T-helper 1 cell treated with Interleukin-12 subunit alpha and Interleukin-12 subunit beta and Interleukin-4 antibody, amounts not matched to agents 30 μg/mL and 1 μg/mL, for 36 hours (primary cell): ENCODE data around the gene MASP2.
"Not testable (repeated sequence)": the region's sequence is repeated elsewhere in the genome, so short reads cannot be mapped to it uniquely, and the experiment has no call there.

ENCODE experiments used
- H3K27ac Mint-ChIP-seq: one replicate; pipeline ENCODE4 v1.8.0; 2021; ENCODE audit warnings: mild to moderate bottlenecking, mixed read lengths
- H3K27me3 Mint-ChIP-seq: one replicate; pipeline ENCODE4 v1.8.0; 2021; ENCODE audit warnings: low read depth, mixed read lengths
- H3K36me3 Mint-ChIP-seq: one replicate; pipeline ENCODE4 v1.8.0; 2021; ENCODE audit warnings: low read depth, mixed read lengths
- H3K4me1 Mint-ChIP-seq: one replicate; pipeline ENCODE4 v1.8.0; 2021; ENCODE audit warnings: low read depth, mixed read lengths
- H3K4me3 Mint-ChIP-seq: one replicate; pipeline ENCODE4 v1.8.0; 2021; ENCODE audit warnings: mild to moderate bottlenecking, moderate library complexity, mixed read lengths
- H3K9me3 Mint-ChIP-seq: one replicate; pipeline ENCODE4 v1.8.0; 2021; ENCODE audit warnings: mixed read lengths

Gene MASP2

DNA sequence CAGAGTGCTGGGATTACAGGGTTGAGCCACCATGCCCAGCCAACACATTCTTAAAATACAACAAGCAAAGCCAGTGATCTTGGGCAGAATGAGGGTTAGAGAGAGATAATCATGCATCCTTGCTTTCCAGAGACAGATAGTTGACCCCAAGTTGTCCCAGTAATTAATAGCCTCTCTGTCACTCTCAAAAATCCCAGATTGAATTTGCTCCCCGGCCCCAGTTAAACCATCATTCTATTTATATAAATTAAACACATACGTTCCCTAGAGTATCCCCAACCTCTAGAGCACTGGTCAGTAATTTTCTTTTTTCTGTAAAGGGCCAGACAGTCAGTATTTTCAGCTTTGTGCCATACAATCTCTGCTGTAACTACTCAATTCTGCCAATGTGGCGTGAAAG lies 50.9 kb downstream of the MASP2 start:
- Mint-ChIP-seq H3K9me3 (no peaks in the 10 kb centered on the region), H3K27me3 (peaks cover 5% of the 10 kb centered on the region), H3K4me1 (no peaks in the 10 kb centered on the region), H3K27ac (no peak overlapping the region), H3K4me3 (no peak overlapping the region), H3K36me3 (no peaks in the 10 kb centered on the region)

DNA sequence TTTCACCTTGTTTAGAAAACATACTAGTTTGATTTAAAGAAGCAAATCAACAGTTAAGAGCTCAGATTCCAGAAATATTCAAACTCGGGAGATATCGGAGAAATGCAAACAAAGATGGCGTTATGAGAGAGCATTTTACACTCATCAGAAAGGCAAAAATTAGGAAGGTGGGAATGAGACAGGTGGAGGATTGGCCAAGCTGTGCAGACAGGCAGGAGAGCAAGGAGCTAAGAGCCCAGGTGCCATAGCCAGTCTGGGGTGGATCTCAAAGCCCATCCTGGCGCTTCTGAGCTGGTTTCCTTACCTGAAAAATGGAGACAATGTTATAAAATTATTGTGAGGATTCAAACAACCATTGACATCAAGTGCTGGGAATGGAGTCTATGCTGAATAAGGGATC lies 54.2 kb downstream of the MASP2 start:
- no peaks in the 10 kb centered on the region for H3K36me3 Mint-ChIP-seq

DNA sequence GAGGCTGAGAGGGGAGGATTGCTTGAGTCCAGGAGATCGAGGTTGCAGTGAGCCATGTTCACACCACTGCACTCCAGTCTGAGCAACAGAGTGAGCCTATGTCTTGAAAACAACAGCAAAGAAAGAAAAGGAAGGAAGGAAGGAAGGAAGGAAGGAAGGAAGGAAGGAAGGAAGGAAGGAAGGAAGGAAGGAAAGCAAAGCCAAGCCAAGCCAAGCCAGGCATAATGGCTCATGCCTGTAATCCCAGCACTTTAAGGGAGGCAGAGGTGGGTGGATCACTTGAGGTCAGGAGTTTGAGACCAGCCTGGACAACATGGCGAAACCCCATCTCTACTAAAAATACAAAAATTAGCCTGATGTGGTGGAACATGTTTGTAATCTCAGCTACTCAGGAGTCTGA lies 55.0 kb downstream of the MASP2 start:
- H3K4me1 Mint-ChIP-seq, H3K27ac Mint-ChIP-seq, H3K9me3 Mint-ChIP-seq, H3K4me3 Mint-ChIP-seq, H3K27me3 Mint-ChIP-seq, H3K36me3 Mint-ChIP-seq: not testable (repeated sequence)

More for the DNA sequence above, 54.2 kb downstream of the MASP2 start:
- peaks cover 5% of the 10 kb centered on the region for H3K27me3 Mint-ChIP-seq
- H3K4me3 Mint-ChIP-seq = no peak overlapping the region
- no peaks in the 10 kb centered on the region for H3K9me3 Mint-ChIP-seq
- H3K4me1 Mint-ChIP-seq = no peaks in the 10 kb centered on the region
- H3K27ac Mint-ChIP-seq = no peak overlapping the region

DNA sequence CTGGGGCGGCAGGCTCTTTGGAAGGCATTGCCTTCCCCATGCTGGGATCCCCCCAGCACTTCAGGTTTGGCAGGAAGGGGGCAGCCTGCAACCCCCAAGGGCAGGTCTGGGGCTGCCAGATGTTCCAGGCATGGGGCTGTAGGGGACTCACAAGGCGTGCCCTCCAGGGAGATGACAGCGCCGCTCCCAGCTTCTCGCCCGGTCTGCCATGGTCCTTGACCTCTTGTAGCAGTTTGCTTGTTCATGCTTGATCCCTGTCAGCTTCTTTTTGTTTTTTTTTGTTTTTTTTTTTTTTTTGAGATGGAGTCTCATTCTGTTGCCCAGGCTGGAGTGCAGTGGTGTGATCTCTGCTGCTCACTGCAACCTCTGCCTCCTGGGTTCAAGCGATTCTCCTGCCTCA lies 56.2 kb downstream of the MASP2 start:
- H3K4me3 Mint-ChIP-seq = no peak overlapping the region
- peaks cover 5% of the 10 kb centered on the region for H3K27me3 Mint-ChIP-seq
- H3K27ac Mint-ChIP-seq = no peak overlapping the region
- peaks cover 1% of the 10 kb centered on the region for H3K4me1 Mint-ChIP-seq
- H3K36me3 Mint-ChIP-seq = no peaks in the 10 kb centered on the region
- no peaks in the 10 kb centered on the region for H3K9me3 Mint-ChIP-seq

DNA sequence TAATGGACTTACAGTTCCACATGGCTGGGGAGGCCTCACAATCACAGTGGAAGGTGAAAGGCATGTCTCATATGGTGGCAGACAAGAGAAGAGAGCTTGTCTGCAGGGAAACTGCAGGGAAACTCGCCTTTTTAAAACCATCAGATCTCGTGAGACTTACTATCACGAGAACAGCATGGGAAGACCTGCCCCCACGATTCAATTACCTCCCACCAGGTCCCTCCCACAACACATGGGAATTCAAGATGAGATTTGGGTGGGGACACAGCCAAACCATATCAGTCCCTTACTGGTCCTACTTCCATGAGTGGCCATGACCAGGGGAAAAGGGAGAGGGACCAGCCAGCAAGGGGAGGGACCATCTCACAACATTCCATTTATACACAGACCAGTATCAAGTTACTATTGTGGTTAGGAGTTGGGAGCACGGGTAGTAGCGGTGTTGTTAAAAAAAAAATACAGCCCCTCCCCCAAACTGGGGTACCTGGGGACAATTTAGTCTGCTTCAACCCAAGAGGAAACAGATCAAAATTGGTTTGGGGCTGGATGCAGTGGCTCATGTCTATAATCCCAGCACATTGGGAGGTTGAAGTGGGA lies 57.0 kb downstream of the MASP2 start:
- not testable (repeated sequence) for H3K27ac Mint-ChIP-seq

DNA sequence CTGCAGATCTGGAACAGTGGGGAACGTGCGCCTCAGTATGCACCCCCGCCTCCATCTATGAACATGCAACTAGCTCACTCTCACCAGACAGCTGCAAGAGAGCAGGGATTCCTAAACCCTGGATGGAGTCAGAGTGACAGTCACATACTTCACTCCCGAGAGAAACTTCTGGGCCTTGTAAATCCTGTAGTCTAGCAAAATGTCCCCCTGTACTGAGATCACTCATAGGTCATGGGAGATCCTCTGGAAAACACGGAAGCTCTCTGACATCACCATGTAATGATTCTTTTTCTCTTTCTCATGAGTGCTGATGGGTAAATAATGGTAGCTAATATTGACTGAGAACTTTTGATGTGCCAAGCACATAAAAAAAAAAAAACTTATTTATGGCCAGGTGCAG lies 57.9 kb downstream of the MASP2 start:
- Mint-ChIP-seq H3K4me3 (no peak overlapping the region), H3K9me3 (no peaks in the 10 kb centered on the region), H3K36me3 (no peaks in the 10 kb centered on the region), H3K27me3 (peaks cover 5% of the 10 kb centered on the region), H3K27ac (no peak overlapping the region), H3K4me1 (peaks cover 5% of the 10 kb centered on the region)

More for the DNA sequence above, 57.0 kb downstream of the MASP2 start:
- not testable (repeated sequence) for H3K9me3 Mint-ChIP-seq, H3K4me3 Mint-ChIP-seq, H3K27me3 Mint-ChIP-seq, H3K4me1 Mint-ChIP-seq, H3K36me3 Mint-ChIP-seq

DNA sequence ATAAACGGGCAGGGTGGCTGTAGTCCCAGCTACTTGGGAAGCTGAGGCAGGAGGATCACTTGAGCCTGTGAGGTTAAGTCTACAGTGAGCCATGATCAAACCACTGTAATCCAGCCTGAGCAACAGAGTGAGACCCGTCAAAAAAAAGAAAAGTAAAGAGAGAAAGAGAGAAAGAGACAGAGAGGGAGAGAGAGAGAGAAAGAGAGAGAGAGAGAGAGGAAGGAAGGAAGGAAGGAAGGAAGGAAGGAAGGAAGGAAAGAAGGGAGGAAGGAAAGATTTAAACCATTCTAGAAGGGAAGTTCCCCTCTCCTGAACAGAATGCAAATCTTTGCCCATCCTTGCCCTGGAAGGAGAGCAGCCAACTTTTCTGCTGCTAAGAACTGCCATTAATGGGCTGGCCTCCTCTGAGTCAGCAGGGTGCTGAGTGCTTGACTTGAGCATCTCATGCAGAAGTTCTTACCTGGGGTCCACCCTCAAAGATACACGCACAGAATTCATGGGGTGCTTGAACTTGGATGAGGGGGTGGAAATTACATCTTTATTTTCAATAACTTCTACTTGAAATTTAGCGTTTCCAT lies 59.1 kb downstream of the MASP2 start:
- no peak overlapping the region for H3K27ac Mint-ChIP-seq
- no peaks in the 10 kb centered on the region for H3K36me3 Mint-ChIP-seq
- peaks cover 4% of the 10 kb centered on the region for H3K27me3 Mint-ChIP-seq
- peaks cover 5% of the 10 kb centered on the region for H3K4me1 Mint-ChIP-seq
- no peak overlapping the region for H3K4me3 Mint-ChIP-seq
- no peaks in the 10 kb centered on the region for H3K9me3 Mint-ChIP-seq

DNA sequence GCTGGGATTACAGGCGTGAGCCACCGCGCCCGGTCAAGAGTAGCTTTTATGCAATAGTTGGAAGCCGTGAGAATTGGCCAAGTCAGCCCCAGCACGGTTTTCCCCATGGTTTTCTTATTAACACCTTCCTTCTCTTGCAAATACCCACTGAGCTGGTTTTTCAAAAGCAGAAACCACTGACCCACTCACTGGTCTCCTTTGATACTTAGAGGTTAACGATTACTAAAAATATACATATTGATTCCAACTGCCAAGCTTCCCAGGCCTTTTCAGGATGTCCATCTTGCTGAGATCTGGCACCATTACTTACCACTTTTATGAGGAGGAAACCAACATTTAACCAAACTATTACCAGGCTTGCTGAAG lies 60.5 kb downstream of the MASP2 start:
- H3K4me1 Mint-ChIP-seq = peaks cover 5% of the 10 kb centered on the region

DNA sequence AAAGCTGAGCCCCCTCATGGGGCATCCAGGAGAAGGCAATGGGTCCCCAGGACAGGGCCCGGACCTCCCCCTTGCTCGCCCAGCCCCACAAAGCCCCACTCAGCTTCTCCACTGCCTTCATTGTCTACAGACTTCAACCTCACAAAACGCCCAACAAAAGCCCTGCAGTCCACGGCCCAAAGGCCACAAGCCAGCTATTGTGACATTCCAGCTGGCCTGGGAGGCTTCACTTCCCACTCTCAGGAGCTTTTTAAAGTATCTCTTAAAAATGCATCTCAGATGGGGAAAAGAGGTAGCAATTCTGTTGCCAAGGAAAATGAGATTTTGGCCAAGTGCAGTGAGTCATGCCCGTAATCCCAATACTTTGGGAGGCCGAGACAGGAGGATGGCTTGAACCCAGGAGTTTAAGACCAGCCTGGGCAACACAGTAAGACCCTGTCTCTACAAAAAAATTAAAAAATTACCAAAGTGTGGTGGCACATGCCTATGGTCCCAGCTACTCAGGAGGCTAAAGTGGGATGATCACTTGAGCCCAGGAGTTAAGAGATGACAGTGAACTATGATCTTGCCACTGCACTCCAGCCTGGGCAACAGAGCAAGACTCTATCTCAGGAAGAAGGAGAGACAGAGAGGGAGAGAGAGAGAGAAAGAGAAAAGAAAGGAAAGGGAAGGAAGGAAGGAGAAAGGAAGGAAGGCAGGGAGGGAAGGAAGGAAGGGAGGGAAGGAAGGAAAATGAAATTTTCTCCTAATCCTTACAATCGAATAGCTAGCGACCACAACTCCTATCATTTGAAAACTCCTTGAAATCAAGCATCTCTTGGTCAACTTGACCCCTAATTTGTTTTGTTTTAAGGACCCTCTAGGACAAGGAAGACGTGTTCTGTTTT lies 66.0 kb downstream of the MASP2 start:
- H3K36me3 Mint-ChIP-seq = no peaks in the 10 kb centered on the region
- no peak overlapping the region for H3K27ac Mint-ChIP-seq
- H3K4me3 Mint-ChIP-seq = no peak overlapping the region
- no peaks in the 10 kb centered on the region for H3K9me3 Mint-ChIP-seq
- H3K27me3 Mint-ChIP-seq = peaks cover 25% of the 10 kb centered on the region
- peaks cover 5% of the 10 kb centered on the region for H3K4me1 Mint-ChIP-seq

More for the DNA sequence above, 60.5 kb downstream of the MASP2 start:
- Mint-ChIP-seq H3K9me3 (no peaks in the 10 kb centered on the region), H3K4me3 (no peak overlapping the region), H3K27me3 (no peaks in the 10 kb centered on the region), H3K27ac (no peak overlapping the region), H3K36me3 (no peaks in the 10 kb centered on the region)

DNA sequence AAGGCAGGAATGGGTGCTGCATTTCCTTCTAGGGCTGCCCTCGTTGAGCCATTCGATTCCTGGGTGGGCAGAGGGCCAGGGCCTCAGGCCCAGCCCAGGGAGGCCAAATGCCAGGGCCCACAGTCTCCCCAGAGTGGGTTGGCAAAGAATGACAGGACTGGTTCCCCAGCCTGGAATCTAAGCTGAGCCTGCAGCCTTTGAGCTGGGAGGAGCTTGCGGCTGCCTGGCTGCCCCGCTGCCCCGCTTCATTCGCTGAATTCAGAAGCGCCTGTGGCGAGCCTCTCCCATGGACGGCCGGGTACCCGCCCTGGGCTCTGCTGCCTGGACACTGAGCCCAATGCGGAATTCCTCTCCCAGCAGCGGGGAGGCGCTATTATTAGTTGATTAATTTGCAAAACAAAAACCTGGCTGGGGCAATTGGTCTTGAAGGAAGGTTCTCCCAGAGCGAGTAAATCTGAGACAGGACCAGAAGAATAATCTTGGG lies 66.9 kb downstream of the MASP2 start:
- no peaks in the 10 kb centered on the region for H3K9me3 Mint-ChIP-seq
- H3K27me3 Mint-ChIP-seq = peaks cover 25% of the 10 kb centered on the region
- H3K4me1 Mint-ChIP-seq = no peaks in the 10 kb centered on the region
- no peak overlapping the region for H3K4me3 Mint-ChIP-seq
- H3K36me3 Mint-ChIP-seq = no peaks in the 10 kb centered on the region
- H3K27ac Mint-ChIP-seq = no peak overlapping the region

DNA sequence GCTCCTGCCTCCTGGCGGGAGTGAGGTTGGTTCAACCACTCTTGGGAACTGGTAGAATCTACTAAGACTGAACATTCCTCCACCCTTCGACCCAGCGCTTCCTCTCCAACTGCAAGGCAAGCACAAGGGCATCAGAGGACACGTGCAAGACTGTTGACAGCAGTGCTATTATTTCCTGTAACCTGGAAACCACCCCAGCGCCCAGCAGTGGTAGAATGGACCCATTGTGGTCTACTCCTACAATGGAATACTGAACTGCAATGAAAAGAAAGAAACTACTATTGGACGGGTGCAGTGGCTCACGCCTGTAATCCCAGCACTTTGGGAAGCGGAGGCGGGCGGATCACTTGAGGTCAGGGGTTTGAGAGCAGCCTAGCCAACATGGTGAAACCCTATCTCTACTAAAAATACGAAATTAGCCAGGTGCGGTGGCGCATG lies 67.5 kb downstream of the MASP2 start:
- H3K4me3 Mint-ChIP-seq = no peak overlapping the region
- peaks cover 25% of the 10 kb centered on the region for H3K27me3 Mint-ChIP-seq
- no peaks in the 10 kb centered on the region for H3K9me3 Mint-ChIP-seq
- no peak overlapping the region for H3K27ac Mint-ChIP-seq
- H3K36me3 Mint-ChIP-seq = no peaks in the 10 kb centered on the region
- no peaks in the 10 kb centered on the region for H3K4me1 Mint-ChIP-seq

DNA sequence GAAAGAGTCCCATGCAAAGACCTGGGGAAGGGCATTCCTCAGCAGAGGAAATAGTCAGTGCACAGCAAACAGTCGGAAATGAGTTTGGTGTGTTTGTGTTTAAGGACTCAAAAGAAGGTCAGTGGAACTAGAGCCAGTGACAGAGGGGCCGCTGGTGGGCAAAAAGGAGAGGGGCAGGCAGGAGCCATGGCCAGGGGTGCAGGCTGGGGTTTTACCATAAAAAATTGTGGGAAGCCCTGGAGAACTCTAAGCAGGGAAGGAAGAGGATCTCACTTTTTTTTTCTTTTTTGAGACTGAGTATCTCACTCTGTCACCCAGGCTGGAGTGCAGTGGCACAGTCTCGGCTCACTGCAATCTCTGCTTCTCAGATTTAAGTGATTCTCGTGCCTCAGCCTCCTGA lies 68.3 kb downstream of the MASP2 start:
- Mint-ChIP-seq H3K9me3 (no peaks in the 10 kb centered on the region), H3K4me3 (no peak overlapping the region), H3K36me3 (no peaks in the 10 kb centered on the region), H3K27me3 (peaks cover 25% of the 10 kb centered on the region), H3K4me1 (no peaks in the 10 kb centered on the region), H3K27ac (no peak overlapping the region)
